CD1c-positive myeloid dendritic cell (primary cell): ENCODE data around the gene BLM.
A peak's percentile ranks its signal among the peaks of the same experiment; 100 is the strongest.
"Not testable (repeated sequence)": the region's sequence is repeated elsewhere in the genome, so short reads cannot be mapped to it uniquely, and the experiment has no call there.

Experiments
- DNase-seq: peaks from one replicate; pipeline ENCODE4 v3.0.0-alpha.2; 2016; ENCODE audit errors: extremely low spot score

The BLM gene

GRCh38 chr15:90716976-90717821 lies at the start of gene BLM:
Gene BLM, plus strand, starts transcription at chr15:90717346. Its CDS starts 30,047 bp downstream, at chr15:90747393.
- DNase-seq = peak; percentile 98

GRCh38 chr15:90667755-90668345 lies 49.3 kb upstream of the BLM start:
- DNase-seq = not testable (repeated sequence)

DNA sequence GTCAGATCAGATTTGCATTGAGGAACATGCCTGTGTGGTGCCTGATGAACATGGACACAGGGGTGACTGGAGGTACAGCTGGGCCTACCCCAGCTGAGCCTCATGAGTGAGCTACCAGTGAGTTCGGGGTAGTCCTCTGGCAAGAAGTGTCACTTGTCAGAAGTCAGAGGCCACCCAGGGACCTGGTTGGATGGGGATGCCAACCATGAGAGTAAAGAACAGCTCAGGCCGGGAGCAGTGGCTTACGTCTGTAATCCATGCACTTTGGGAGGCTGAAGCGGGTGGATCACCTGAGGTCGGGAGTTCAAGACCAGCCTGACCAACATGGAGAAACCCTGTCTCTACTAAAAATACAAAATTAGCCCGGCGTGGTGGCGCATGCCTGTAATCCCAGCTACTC lies 46.5 kb upstream of the BLM start:
- DNase-seq = not testable (repeated sequence)

- no peak for DNase-seq
Observed at GRCh38 chr15:90671216-90671615, 45.9 kb upstream of the BLM start.

DNA sequence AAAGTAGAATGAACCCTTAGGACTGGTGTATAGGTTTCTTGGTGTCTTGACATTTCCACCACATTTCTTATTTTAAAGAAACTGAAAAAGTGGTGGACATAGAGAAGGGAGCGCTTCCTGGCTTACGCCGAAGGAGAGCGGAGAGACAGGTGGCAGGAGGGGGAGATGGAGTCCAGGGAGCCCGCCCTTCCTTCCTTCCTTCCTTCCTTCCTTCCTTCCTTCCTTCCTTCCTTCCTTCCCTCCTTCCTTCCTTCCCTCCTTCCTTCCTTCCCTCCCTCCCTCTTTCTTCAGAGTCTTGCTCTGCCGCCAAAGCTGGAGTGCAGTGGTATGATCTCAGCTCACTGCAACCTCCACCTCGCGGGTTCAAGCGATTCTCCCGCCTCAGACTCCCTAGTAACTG lies 43.8 kb upstream of the BLM start:
- DNase-seq = not testable (repeated sequence)

GRCh38 chr15:90674476-90674875 lies 42.7 kb upstream of the BLM start:
- DNase-seq = no peak

DNA sequence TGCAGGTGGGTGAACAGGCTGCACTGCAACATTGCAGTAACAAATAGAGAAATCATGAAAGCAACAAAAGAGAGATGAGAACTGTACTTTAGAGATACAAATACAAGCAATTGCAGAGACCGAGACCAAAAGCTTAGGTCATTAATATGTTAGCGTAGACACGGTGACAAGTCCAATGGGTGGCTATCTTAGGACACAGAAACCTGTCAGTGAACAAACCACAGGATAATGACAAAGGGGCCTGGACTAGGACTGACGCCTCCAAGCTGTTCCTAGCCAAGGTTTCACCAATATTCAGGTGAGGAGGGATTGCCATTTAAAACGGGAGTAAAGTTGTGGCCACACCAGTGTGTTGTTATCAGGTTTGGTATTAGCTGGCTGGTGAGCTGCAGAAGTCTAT lies 41.7 kb upstream of the BLM start:
- no peak for DNase-seq

- DNase-seq = no peak
Observed at GRCh38 chr15:90677807-90678790, 39.0 kb upstream of the BLM start.

GRCh38 chr15:90679959-90680358 lies 37.2 kb upstream of the BLM start:
- DNase-seq = no peak

GRCh38 chr15:90680371-90680935 lies 36.7 kb upstream of the BLM start:
- DNase-seq = no peak

DNA sequence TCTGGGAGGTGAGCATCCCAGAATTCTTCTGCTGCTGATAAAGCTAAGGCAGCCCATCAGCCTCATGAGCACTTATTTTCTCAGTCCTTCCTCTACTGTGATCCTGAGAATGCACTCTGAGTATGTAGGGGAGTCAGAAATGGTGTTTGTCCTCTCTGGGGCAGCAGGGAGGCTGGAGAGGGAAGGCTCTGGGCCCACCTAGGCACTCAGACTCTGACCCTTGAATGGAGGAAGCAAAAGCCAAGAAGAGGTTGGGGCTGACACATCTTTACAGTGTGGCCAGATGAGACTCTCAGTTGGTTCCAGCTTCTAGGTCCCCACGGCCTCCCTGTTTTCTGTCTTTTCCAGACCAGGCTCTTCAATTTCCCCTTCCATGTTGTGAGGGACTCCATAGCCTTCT lies 36.1 kb upstream of the BLM start:
- no peak for DNase-seq

DNA sequence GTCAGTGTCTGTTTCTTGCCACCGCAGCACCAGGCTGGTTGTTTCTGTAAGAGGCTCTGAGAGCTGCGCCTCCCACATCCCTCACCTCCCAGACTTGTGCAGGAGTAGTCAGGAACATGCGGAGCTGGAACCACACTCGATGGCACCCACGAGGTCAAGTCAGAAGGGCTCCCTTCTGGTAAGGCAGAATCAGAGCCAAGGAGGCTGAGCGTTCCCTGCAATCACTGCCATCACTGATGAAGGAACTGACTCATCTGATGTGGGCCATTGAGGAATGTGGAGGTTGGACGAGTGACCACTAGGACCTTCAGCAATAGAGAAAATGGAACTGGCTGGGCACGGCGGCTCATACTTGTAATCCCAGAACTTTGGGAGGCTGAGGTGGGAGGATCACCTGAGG lies 35.7 kb upstream of the BLM start:
- DNase-seq = no peak

DNA sequence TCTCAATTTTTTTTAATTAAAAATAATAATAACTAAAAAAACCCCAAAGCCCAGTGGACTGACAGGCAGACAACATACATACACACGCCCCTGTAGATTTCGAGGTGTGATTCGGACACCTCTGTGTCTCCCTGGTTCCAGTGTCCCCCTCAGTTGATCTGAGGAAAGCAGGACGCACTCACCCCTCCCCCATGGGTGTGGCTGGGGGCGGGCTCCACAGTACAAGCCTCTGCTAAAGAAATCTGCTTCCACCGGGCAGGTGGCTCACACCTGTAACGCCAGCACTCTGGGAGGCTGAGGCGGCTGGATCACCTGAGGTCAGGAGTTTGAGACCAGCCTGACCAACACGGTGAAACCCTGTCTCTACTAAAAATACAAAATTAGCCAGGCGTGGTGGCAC lies 33.8 kb upstream of the BLM start:
- no peak for DNase-seq

GRCh38 chr15:90683876-90684275 lies 33.3 kb upstream of the BLM start:
- no peak for DNase-seq

GRCh38 chr15:90684281-90684680 lies 32.9 kb upstream of the BLM start:
- DNase-seq = no peak

DNA sequence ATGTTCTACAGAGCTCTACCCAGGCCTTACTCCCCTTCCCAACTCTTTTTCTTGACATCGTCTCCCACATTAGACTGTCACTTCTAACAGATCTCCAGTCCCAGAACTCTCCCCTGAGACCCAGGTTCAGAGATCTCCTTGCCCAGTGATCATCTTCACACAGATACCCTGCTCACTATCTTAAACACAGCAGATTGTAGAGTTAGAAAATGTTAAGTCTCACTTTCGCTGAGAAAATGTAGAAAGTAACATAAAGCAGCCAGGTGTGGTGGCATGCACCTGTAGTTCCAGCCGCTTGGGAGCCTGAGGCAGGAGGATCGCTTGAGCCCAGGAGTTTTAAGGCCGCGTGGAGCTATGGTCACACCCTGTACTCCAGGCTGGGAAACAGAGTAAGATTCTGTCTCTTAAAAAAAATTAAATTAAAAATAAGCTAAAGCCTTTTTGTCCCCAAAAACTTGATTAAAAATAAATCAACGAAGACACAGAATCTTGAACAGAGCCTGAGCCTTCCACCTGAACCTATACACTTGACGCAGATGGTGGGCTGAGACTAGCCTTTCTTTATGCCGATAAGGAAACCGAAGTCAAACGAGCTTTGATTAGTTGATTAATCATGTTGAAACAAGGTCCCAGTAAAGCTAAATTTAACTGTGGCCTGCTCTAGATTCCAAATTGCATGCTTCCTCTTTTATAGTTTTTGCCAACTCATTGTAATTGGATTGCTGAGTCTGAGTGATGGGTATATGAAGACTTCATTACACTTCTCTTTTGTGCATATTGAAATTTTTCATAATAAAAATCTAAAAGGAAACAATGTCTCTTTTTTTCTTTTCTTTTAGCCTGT lies 31.3 kb upstream of the BLM start:
- peak; percentile 68 for DNase-seq

DNA sequence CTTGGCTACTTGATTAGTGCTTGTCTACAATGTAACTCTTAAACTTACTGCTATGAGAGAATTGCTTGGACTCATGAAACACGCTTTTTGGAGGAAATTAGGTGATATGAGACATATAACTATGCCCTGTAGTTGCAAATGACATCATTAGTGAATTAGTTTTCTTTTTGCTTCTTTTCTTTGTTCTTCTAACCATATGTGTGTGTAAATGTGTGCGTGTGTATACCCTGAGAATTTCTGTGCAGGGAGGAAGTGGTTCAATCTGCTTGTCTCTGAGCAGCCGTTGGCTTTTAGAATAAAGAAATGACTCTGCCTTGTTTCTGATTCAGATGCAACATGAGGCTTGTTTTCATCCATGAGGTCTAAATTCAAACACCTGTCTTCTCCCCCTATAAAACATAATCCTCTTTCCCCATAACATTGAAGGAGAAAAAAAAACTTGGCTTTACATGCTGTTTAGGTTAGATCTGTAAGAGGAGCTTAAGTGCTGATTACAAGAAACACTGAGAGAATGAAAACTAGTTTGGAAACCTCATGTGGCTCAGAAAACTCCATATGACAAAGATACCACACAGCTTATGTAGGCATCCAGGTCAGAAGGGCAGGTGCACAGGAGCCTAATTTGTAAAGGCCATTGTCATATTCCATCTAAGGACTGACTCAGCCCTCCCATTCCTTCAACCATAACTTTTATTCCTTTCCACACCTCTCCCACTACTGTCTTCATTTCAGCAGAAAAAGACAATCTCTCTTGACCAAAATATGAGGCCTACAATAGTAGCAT lies 30.5 kb upstream of the BLM start:
- peak; percentile 57 for DNase-seq

- DNase-seq = not testable (repeated sequence)
Observed at GRCh38 chr15:90689326-90689961, 27.7 kb upstream of the BLM start.

- no peak for DNase-seq
Observed at GRCh38 chr15:90690585-90690984, 26.6 kb upstream of the BLM start.

- no peak for DNase-seq
Observed at GRCh38 chr15:90691369-90691768, 25.8 kb upstream of the BLM start.
